B cell (primary cell): ENCODE results near the gene MARCHF3. TPM values are rescaled to one million over a fixed set of nuclear protein-coding genes. Genes with fewer than 3 reads are reported as not detected.

Source experiments
- ATAC-seq: fragments of 200-7000 bp; cut with Tn5 transposase; one replicate; pipeline ENCODE4 v1.10.0; 2021; ENCODE audit warnings: low read depth, mild to moderate bottlenecking, moderate number of reproducible peaks, moderate library complexity
- CTCF ChIA-PET: fragments of 350-600 bp; sonication (Branson Sonifier 250); formaldehyde crosslinking; loops from one replicate; lab custom pipeline; 2021; ENCODE audit warnings: antibody characterized with exemption, inconsistent platforms; lab: Charles Lee
- POLR2A ChIA-PET: fragments of 350-600 bp; sonication (Branson Sonifier 250); formaldehyde crosslinking; loops from one replicate; lab custom pipeline; 2021; ENCODE audit warnings: antibody characterized with exemption; lab: Charles Lee
- DNase-seq: peaks from one replicate; pipeline ENCODE4 v3.0.0; 2013
- H2AFZ ChIP-seq: 2 replicates; pipeline ENCODE4 v1.6.1; 2012; ENCODE audit warnings: mild to moderate bottlenecking, low read depth, low read length; ENCODE audit not compliant: insufficient read depth, poor library complexity, severe bottlenecking
- H3K27ac ChIP-seq, 2 donors: 1 replicate in 1 of 2; 2 replicates in 1 of 2; pipeline ENCODE4 v1.5.1; 2012 to 2013; ENCODE audit warnings: low read length in 2 of 2, mild to moderate bottlenecking in 2 of 2, moderate library complexity in 1 of 2
- H3K27me3 ChIP-seq, 4 experiments: fragments of 200-600 bp in 1 of 4; sonication (generic) in 1 of 4; replicated peaks in 1 of 4; 1 replicate in 2 of 4; 2 replicates in 2 of 4; pipeline versions ENCODE4 v1.6.1 to v1.7.0; 2013 to 2016; ENCODE audit warnings: low read length in 3 of 4, mild to moderate bottlenecking in 2 of 4, mixed read lengths in 1 of 4, moderate library complexity in 1 of 4; ENCODE audit not compliant: insufficient read depth in 4 of 4, control insufficient read depth in 3 of 4; ENCODE audit errors: control extremely low read depth in 1 of 4
- H3K36me3 ChIP-seq, 2 experiments: replicated peaks in 1 of 2; 1 replicate in 1 of 2; 2 replicates in 1 of 2; pipeline versions ENCODE4 v1.6.1 to v1.7.1; 2013; ENCODE audit warnings: low read length in 1 of 2; ENCODE audit not compliant: insufficient read depth in 2 of 2, control insufficient read depth in 1 of 2; ENCODE audit errors: control extremely low read depth in 1 of 2, extremely low read depth in 1 of 2
- H3K4me1 ChIP-seq, 2 donors: fragments of 200-600 bp in 1 of 2; sonication (generic) in 1 of 2; 1 replicate in 1 of 2; 2 replicates in 1 of 2; pipeline versions ENCODE4 v1.5.1 to v1.6.1; 2013 to 2017; ENCODE audit warnings: low read length in 2 of 2; ENCODE audit not compliant: control insufficient read depth in 2 of 2, insufficient read depth in 2 of 2
- H3K4me2 ChIP-seq: replicated peaks from 2 replicates; pipeline ENCODE3; 2012; ENCODE audit warnings: mild to moderate bottlenecking, low read depth, low read length; ENCODE audit not compliant: poor library complexity, severe bottlenecking
- H3K4me3 ChIP-seq, 5 experiments: fragments of 200-600 bp in 1 of 5; sonication (generic) in 1 of 5; 1 replicate in 3 of 5; 2 replicates in 2 of 5; pipeline versions ENCODE4 v1.5.1 to v1.7.0; 2011 to 2016; ENCODE audit warnings: low read length in 4 of 5, mild to moderate bottlenecking in 4 of 5, low read depth in 2 of 5, control low read depth in 1 of 5, moderate library complexity in 1 of 5; ENCODE audit not compliant: insufficient read depth in 1 of 5; ENCODE audit errors: control extremely low read depth in 1 of 5, extremely low read depth in 1 of 5
- H3K79me2 ChIP-seq: fragments of 200-600 bp; sonication (generic); one replicate; pipeline ENCODE4 v1.6.0; 2016; ENCODE audit warnings: low read length; ENCODE audit not compliant: control insufficient read depth, insufficient read depth
- H3K9ac ChIP-seq: fragments of 200-600 bp; sonication (generic); 2 replicates; pipeline ENCODE4 v1.6.1; 2017; ENCODE audit warnings: mild to moderate bottlenecking, low read length, moderate library complexity
- H3K9me3 ChIP-seq, 3 donors: one replicate each; pipeline versions ENCODE4 v1.6.1 to v1.7.1; 2013; ENCODE audit warnings: low read length in 2 of 3; ENCODE audit not compliant: control insufficient read depth in 2 of 3, insufficient read depth in 1 of 3; ENCODE audit errors: control extremely low read depth in 1 of 3
- H4K20me1 ChIP-seq: 2 replicates; pipeline ENCODE4 v1.6.0; 2012; ENCODE audit warnings: mild to moderate bottlenecking, low read length; ENCODE audit not compliant: insufficient read depth, control insufficient read depth, poor library complexity, severe bottlenecking
- H3K27ac Mint-ChIP-seq: one replicate; pipeline ENCODE4 v1.8.0; 2021; ENCODE audit warnings: mixed read lengths
- H3K27me3 Mint-ChIP-seq: one replicate; pipeline ENCODE4 v1.8.0; 2021; ENCODE audit warnings: mixed read lengths
- H3K4me1 Mint-ChIP-seq: one replicate; pipeline ENCODE4 v1.8.0; 2021; ENCODE audit warnings: mixed read lengths
- H3K4me3 Mint-ChIP-seq: one replicate; pipeline ENCODE4 v1.8.0; 2021; ENCODE audit warnings: mixed read lengths
- H3K9me3 Mint-ChIP-seq: one replicate; pipeline ENCODE4 v1.8.0; 2022; ENCODE audit warnings: mixed read lengths; ENCODE audit not compliant: insufficient read depth
- CTCF ChIP-seq: fragments of 200-600 bp; IDR thresholded peaks from one replicate; pipeline ENCODE4 v1.8.0; 2022; ENCODE audit warnings: antibody characterized with exemption, mild to moderate bottlenecking
- EZH2 ChIP-seq: IDR thresholded peaks from 2 replicates; pipeline ENCODE4 v1.6.1; 2012; ENCODE audit warnings: borderline replicate concordance, low read depth, mild to moderate bottlenecking, moderate library complexity, low read length; ENCODE audit not compliant: insufficient read depth, poor library complexity, severe bottlenecking
- WGBS: methylation state at CpG from one replicate; pipeline ENCODE4 v1.1.5; 2013; ENCODE audit warnings: missing lambda C conversion rate; ENCODE audit not compliant: insufficient coverage; 5-methylcytosine and 5-hydroxymethylcytosine counted together
- intact Hi-C: fragments of 100-400 bp; cut with micrococcal nuclease; formaldehyde crosslinking; loops from one replicate; pipeline ENCODE4 v1.10.0; 2022
- polyA plus RNA-seq: library from polyadenylated mRNA; depleted of rRNA; stranded (reverse); fragments of >200 nt; gene quantifications from 2 replicates; pipeline ENCODE4 v1.2.3, GENCODE V29; 2012
- total RNA-seq, 2 donors: library from RNA; stranded (reverse); fragments of 120-200 nt in 1 of 2; gene quantifications; 1 replicate in 1 of 2; 2 replicates in 1 of 2; pipeline versions ENCODE4 v1.2.3 to v1.2.4, GENCODE V29; 2013 to 2022

Gene MARCHF3
- total and polyA plus RNA-seq, 2 donors (not counting 1 experiment from before 2014, with no cell fraction given) = 31.6 to 35.0 TPM

- no peak overlapping the region for H3K27ac ChIP-seq
- whole genome bisulfite sequencing = no CpG with 5 or more reads among the region's 2 CpGs
- Mint-ChIP-seq H3K9me3 (no peaks in the 10 kb centered on the region), H3K4me3 (no peak overlapping the region), H3K27ac (no peak overlapping the region), H3K27me3 (no peaks in the 10 kb centered on the region), H3K4me1 (peaks cover 51% of the 10 kb centered on the region)
- no peaks in the 10 kb centered on the region for H3K9me3 ChIP-seq
- no peak for DNase-seq
- POLR2A ChIA-PET = no interaction called here
- no peaks in the 10 kb centered on the region for H4K20me1 ChIP-seq
- no peak overlapping the region for H2AFZ ChIP-seq
- H3K4me2 ChIP-seq = no peak overlapping the region
- CTCF ChIA-PET = interaction anchor here (0.9 to 1.8 kb wide), 2 partner anchors 21 to 51 kb away, joined by 3 to 4 read pairs; no protein-coding TSS in a partner anchor
- no peak overlapping the region for H3K9ac ChIP-seq
- TF ChIP-seq CTCF = no peak
- no peak for TF ChIP-seq EZH2
- H3K36me3 ChIP-seq = no peaks in the 10 kb centered on the region
- no peak overlapping the region for H3K4me3 ChIP-seq
- peaks cover 75% of the 10 kb centered on the region for H3K79me2 ChIP-seq
- intact Hi-C loops = no loop called here
- no peak for ATAC-seq
- H3K4me1 ChIP-seq = peaks cover 27 to 44% of the 10 kb centered on the region in 2 donors
- H3K27me3 ChIP-seq = no peaks in the 10 kb centered on the region
Observed at GRCh38 chr5:126963822-126964375, 66.5 kb downstream of the MARCHF3 start.

DNA sequence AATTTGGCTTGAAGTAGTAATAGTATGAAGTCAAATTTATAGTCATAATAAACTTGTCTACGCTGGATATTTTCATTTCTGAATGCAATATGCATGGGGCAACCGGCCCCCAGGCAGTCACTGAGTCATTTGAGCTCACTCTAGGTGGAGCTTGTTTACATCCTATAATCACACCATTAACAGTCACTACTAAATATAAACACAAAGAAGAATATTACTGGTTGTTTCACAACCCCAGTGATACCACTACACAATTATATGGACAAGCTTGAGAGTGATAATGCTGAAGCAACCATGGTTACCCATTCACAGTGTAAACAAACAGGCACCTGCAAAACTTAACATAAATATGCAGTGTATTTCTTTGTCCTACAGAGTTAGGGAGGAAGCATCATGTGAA, 68.7 kb downstream of the MARCHF3 start:
- Mint-ChIP-seq H3K9me3 (no peaks in the 10 kb centered on the region), H3K27ac (no peak overlapping the region), H3K27me3 (no peaks in the 10 kb centered on the region), H3K4me3 (no peak overlapping the region), H3K4me1 (peaks cover 41% of the 10 kb centered on the region)
- peaks cover 78% of the 10 kb centered on the region for H3K79me2 ChIP-seq
- WGBS = no CpG with 5 or more reads among the region's 2 CpGs
- peak overlapping the region; percentile 30 for H3K4me2 ChIP-seq
- ChIA-PET POLR2A (no interaction called here), CTCF (no interaction called here)
- no peaks in the 10 kb centered on the region for H4K20me1 ChIP-seq
- ATAC-seq (peak; percentile 28), DNase-seq (peak; percentile 23)
- H3K27me3 ChIP-seq = no peaks in the 10 kb centered on the region
- H3K27ac ChIP-seq = no peak overlapping the region
- no peaks in the 10 kb centered on the region for H3K36me3 ChIP-seq
- no peak overlapping the region for H2AFZ ChIP-seq
- peaks cover 24 to 37% of the 10 kb centered on the region in 2 donors for H3K4me1 ChIP-seq
- H3K9me3 ChIP-seq = no peaks in the 10 kb centered on the region
- no peak overlapping the region for H3K4me3 ChIP-seq
- no peak overlapping the region for H3K9ac ChIP-seq
- TF ChIP-seq EZH2 (no peak), CTCF (no peak)
- intact Hi-C loops = no loop called here
